SK-N-SH (cell line): Measurements from ENCODE around the gene IKZF2. TPM values are rescaled to one million over a fixed set of nuclear protein-coding genes. Genes with fewer than 3 reads are reported as not detected.

ENCODE experiments used
- CTCF ChIA-PET: fragments of 300-600, 350-600 bp; formaldehyde crosslinking; extraction: SDS; loops from one replicate; lab custom pipeline; 2021; lab: Yijun Ruan, JAX
- POLR2A ChIA-PET: fragments of 350-600 bp; sonication (Branson Sonifier 250); formaldehyde crosslinking; extraction: SDS; loops from one replicate; lab custom pipeline; 2020; ENCODE audit warnings: antibody characterized with exemption, inconsistent platforms; lab: Yijun Ruan, JAX
- DNase-seq: peaks from one replicate; pipeline ENCODE4 v3.0.0; 2012
- H2AFZ ChIP-seq: fragments of 200-600 bp; sonication (generic); 2 replicates; pipeline ENCODE4 v1.8.1; 2016; ENCODE audit warnings: antibody characterized with exemption, mild to moderate bottlenecking, low read depth
- H3F3A ChIP-seq: fragments of 200-600 bp; sonication (generic); replicated peaks from 2 replicates; pipeline ENCODE3; 2016; ENCODE audit warnings: antibody characterized with exemption, mild to moderate bottlenecking; ENCODE audit not compliant: insufficient read depth
- H3K27ac ChIP-seq, 2 experiments: fragments of 200-500 bp in 1 of 2; fragments of 200-600 bp in 1 of 2; sonication (Bioruptor generic) in 1 of 2; sonication (generic), shearing (Covaris generic) in 1 of 2; 2 replicates each; pipeline versions ENCODE4 v1.5.1 to v1.6.1; 2014 to 2016; ENCODE audit warnings: low read depth in 2 of 2, inconsistent platforms in 1 of 2, low read length in 1 of 2, mild to moderate bottlenecking in 1 of 2, mixed read lengths in 1 of 2
- H3K27me3 ChIP-seq: fragments of 200-600 bp; sonication (generic), shearing (Covaris generic); 2 replicates; pipeline ENCODE4 v1.6.1; 2016; ENCODE audit warnings: mixed run types; ENCODE audit not compliant: insufficient read depth
- H3K36me3 ChIP-seq, 2 experiments: fragments of 200-500 bp in 1 of 2; fragments of 200-600 bp in 1 of 2; sonication (Bioruptor generic) in 1 of 2; sonication (generic) in 1 of 2; replicated peaks in 1 of 2; 2 replicates each; pipeline versions ENCODE3 to v1.5.1; 2014 to 2016; ENCODE audit warnings: low read length in 1 of 2, mild to moderate bottlenecking in 1 of 2; ENCODE audit not compliant: insufficient read depth in 2 of 2, control insufficient read depth in 1 of 2
- H3K4me1 ChIP-seq, 2 experiments: fragments of 200-500 bp in 1 of 2; fragments of 200-600 bp in 1 of 2; sonication (Bioruptor generic) in 1 of 2; sonication (generic), shearing (Covaris generic) in 1 of 2; 2 replicates each; pipeline versions ENCODE4 v1.5.1 to v1.6.1; 2014 to 2016; ENCODE audit warnings: low read depth in 1 of 2, low read length in 1 of 2, mixed run types in 1 of 2; ENCODE audit not compliant: insufficient read depth in 2 of 2, control insufficient read depth in 1 of 2
- H3K4me2 ChIP-seq: fragments of 200-600 bp; sonication (generic), shearing (Covaris generic); 2 replicates; pipeline ENCODE4 v1.6.1; 2017; ENCODE audit warnings: mixed run types
- H3K4me3 ChIP-seq, 2 experiments: fragments of 200-500 bp in 1 of 2; fragments of 200-600 bp in 1 of 2; sonication (Bioruptor generic) in 1 of 2; sonication (generic), shearing (Covaris generic) in 1 of 2; 2 replicates each; pipeline versions ENCODE4 v1.5.1 to v1.8.1; 2014 to 2016; ENCODE audit warnings: low read depth in 2 of 2, inconsistent platforms in 1 of 2, low read length in 1 of 2, mild to moderate bottlenecking in 1 of 2, mixed read lengths in 1 of 2, moderate library complexity in 1 of 2
- H3K79me2 ChIP-seq: fragments of 200-600 bp; sonication (generic); 2 replicates; pipeline ENCODE4 v1.8.1; 2017; ENCODE audit warnings: mild to moderate bottlenecking; ENCODE audit not compliant: insufficient read depth
- H3K9ac ChIP-seq: fragments of 200-600 bp; sonication (generic); 2 replicates; pipeline ENCODE4 v1.6.1; 2017; ENCODE audit warnings: mixed run types
- H3K9me2 ChIP-seq: fragments of 200-600 bp; sonication (generic); 2 replicates; pipeline ENCODE4 v1.6.1; 2017; ENCODE audit warnings: mixed run types
- H3K9me3 ChIP-seq: fragments of 200-600 bp; sonication (generic); 2 replicates; pipeline ENCODE4 v1.6.1; 2017; ENCODE audit warnings: mixed run types, mild to moderate bottlenecking, moderate library complexity
- H4K20me1 ChIP-seq: fragments of 200-600 bp; sonication (generic); 2 replicates; pipeline ENCODE4 v1.6.1; 2017; ENCODE audit warnings: mild to moderate bottlenecking, mixed run types; ENCODE audit not compliant: insufficient read depth
- CHD2 ChIP-seq: fragments of 150-350 bp; IDR thresholded peaks from 2 replicates; pipeline ENCODE4 v1.6.1; 2018; ENCODE audit warnings: low read length; ENCODE audit not compliant: partially characterized antibody
- ELF1 ChIP-seq: IDR thresholded peaks from 2 replicates; pipeline ENCODE4 v1.4.0; 2012
- EP300 ChIP-seq, 2 experiments: IDR thresholded peaks; 2 replicates each; pipeline versions ENCODE4 v1.4.0 to v1.6.1; 2012; ENCODE audit warnings: borderline replicate concordance in 1 of 2, low read depth in 1 of 2, low read length in 1 of 2
- EZH2phosphoT487 ChIP-seq: fragments of 200-600 bp; sonication (generic); IDR thresholded peaks from 2 replicates; pipeline ENCODE4 v1.6.1; 2017; ENCODE audit warnings: low read depth, mixed run types, mild to moderate bottlenecking, antibody characterized with exemption, moderate library complexity, borderline replicate concordance
- FOSL2 ChIP-seq: IDR thresholded peaks from 2 replicates; pipeline ENCODE4 v1.4.0; 2012; ENCODE audit warnings: low read depth, mild to moderate bottlenecking, moderate library complexity, borderline replicate concordance
- FOXM1 ChIP-seq: IDR thresholded peaks from 2 replicates; pipeline ENCODE4 v1.4.0; 2012; ENCODE audit warnings: low read depth, mild to moderate bottlenecking
- MEF2A ChIP-seq: IDR thresholded peaks from 2 replicates; pipeline ENCODE4 v1.4.0; 2012; ENCODE audit warnings: low read depth, borderline replicate concordance
- MXI1 ChIP-seq: IDR thresholded peaks from 2 replicates; pipeline ENCODE4 v1.6.1; 2012; ENCODE audit warnings: mild to moderate bottlenecking, low read depth, low read length, improper control_type of control experiment
- NRF1 ChIP-seq: IDR thresholded peaks from 2 replicates; pipeline ENCODE4 v1.6.1; 2012; ENCODE audit warnings: low read depth, mild to moderate bottlenecking, low read length
- RAD21 ChIP-seq: IDR thresholded peaks from 2 replicates; pipeline ENCODE4 v1.6.1; 2012; ENCODE audit warnings: mild to moderate bottlenecking, low read length
- RCOR1 ChIP-seq: fragments of 150-350 bp; IDR thresholded peaks from 2 replicates; pipeline ENCODE4 v1.6.1; 2017; ENCODE audit warnings: antibody characterized with exemption, low read length
- RFX5 ChIP-seq: IDR thresholded peaks from 2 replicates; pipeline ENCODE4 v1.6.1; 2012; ENCODE audit warnings: mild to moderate bottlenecking, improper control_type of control experiment, low read length
- RXRA ChIP-seq: IDR thresholded peaks from 2 replicates; pipeline ENCODE4 v1.4.0; 2012; ENCODE audit warnings: low read depth, mild to moderate bottlenecking, borderline replicate concordance
- USF2 ChIP-seq: fragments of 150-350 bp; IDR thresholded peaks from 2 replicates; pipeline ENCODE4 v1.6.1; 2017; ENCODE audit warnings: antibody characterized with exemption, low read length, low read depth, borderline replicate concordance
- WGBS: methylation state at CpG from one replicate; pipeline ENCODE4 v1.1.6; 2017; ENCODE audit warnings: low lambda C conversion rate; 5-methylcytosine and 5-hydroxymethylcytosine counted together
- polyA plus RNA-seq, 3 experiments: library from polyadenylated mRNA; depleted of rRNA; stranded (reverse); fragments of >200 nt; gene quantifications; 2 replicates each; pipeline ENCODE4 v1.2.3, GENCODE V29; 2012
- TF ChIP-seq, protein P1 (sequence below): IDR thresholded peaks from 2 replicates; pipeline ENCODE4; 2012

IKZF2 gene
- polyA plus RNA-seq, 1 of the 3 experiments (the other 2 are of a cell fraction) = 1.3 TPM

DNA sequence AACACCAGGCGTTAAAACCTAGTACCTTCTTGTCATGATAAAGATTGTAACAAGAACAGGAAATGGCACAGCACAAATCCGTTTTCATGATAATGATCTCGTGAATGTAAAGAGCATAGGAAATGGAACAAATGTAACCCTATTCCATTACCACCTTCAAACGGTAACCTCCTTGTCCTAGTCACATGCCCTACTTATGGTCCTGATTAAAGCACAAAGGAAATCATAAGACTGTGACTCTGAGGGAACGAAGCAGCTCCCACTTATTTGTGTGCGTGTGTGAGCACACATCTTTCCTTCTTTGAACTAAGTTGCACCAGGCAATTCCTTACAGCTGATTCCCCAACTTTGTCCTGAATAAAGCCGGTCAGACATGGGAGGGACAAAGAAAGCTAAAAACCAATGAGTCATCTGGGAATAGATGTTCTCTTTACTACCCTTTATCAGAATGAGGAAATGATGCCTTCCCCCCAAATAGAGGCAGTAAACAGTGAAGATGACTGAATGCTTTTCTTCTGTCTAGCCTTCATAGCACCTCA lies 192.6 kb downstream of the IKZF2 start:
- no peaks in the 10 kb centered on the region for H3K9me3 ChIP-seq
- TF ChIP-seq CHD2 (no peak), MEF2A (no peak), EZH2phosphoT487 (no peak), EP300 (IDR thresholded peaks at IDR 0.05; ENCODE audit: borderline replicate concordance in 1 of 2, low read depth in 1 of 2, low read length in 1 of 2) (no peak), FOXM1 (no peak), RCOR1 (no peak), RFX5 (no peak), RAD21 (no peak), RXRA (no peak), NRF1 (no peak)
- TF ChIP-seq, protein P1, sequence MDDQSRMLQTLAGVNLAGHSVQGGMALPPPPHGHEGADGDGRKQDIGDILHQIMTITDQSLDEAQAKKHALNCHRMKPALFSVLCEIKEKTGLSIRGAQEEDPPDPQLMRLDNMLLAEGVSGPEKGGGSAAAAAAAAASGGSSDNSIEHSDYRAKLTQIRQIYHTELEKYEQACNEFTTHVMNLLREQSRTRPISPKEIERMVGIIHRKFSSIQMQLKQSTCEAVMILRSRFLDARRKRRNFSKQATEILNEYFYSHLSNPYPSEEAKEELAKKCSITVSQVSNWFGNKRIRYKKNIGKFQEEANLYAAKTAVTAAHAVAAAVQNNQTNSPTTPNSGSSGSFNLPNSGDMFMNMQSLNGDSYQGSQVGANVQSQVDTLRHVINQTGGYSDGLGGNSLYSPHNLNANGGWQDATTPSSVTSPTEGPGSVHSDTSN = no peak
- H4K20me1 ChIP-seq = no peaks in the 10 kb centered on the region
- H3K4me3 ChIP-seq = no peak overlapping the region
- DNase-seq = no peak
- WGBS = 75% methylated on average over 7 of the region's 7 CpGs
- H3K27me3 ChIP-seq = no peaks in the 10 kb centered on the region
- POLR2A ChIA-PET = no interaction called here
- H3K4me2 ChIP-seq = no peak overlapping the region
- H3F3A ChIP-seq = no peaks in the 10 kb centered on the region
- no peaks in the 10 kb centered on the region for H3K9me2 ChIP-seq
- H3K9ac ChIP-seq = no peak overlapping the region
- peaks cover 2 to 3% of the 10 kb centered on the region in 2 experiments; a peak in 2 of 4 replicates for H3K4me1 ChIP-seq
- H3K79me2 ChIP-seq = no peaks in the 10 kb centered on the region
- H3K36me3 ChIP-seq = no peaks in the 10 kb centered on the region
- H2AFZ ChIP-seq = no peak overlapping the region
- H3K27ac ChIP-seq = no peak overlapping the region
- CTCF ChIA-PET = no interaction called here

DNA sequence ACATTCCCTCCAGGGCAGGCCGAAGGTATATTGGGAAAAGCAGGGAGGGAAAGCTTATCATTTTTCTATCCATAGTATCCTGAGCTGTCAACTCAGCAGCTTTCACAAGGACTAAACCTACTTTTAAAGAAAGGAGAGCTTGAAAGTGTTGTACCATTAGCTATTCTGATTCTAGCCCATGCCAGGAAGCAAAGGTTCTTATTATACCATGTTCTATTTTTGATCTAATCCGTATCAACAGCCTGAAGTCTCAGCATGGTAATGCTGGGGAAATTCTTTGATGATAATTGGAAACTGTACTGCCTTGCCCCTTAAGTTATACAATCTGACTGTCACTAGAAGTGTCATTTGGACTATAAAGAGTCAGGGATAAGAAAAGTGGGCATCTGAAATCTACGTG lies 193.3 kb downstream of the IKZF2 start:
- CTCF ChIA-PET = no interaction called here
- TF ChIP-seq NRF1 (no peak), MXI1 (no peak), EP300 (IDR thresholded peaks at IDR 0.05; ENCODE audit: borderline replicate concordance in 1 of 2, low read depth in 1 of 2, low read length in 1 of 2) (no peak), USF2 (no peak), ELF1 (no peak), FOSL2 (no peak)
- WGBS = 81% methylated on average over 3 of the region's 3 CpGs
- POLR2A ChIA-PET = no interaction called here
- Histone ChIP-seq H3K27me3 (no peaks in the 10 kb centered on the region), H3K36me3 (no peaks in the 10 kb centered on the region), H3K9me2 (no peaks in the 10 kb centered on the region), H3K4me2 (no peak overlapping the region), H3K4me1 (peaks cover 2 to 3% of the 10 kb centered on the region in 2 experiments; a peak in 2 of 4 replicates), H3K9me3 (no peaks in the 10 kb centered on the region), H3K79me2 (no peaks in the 10 kb centered on the region), H3K9ac (no peak overlapping the region), H3K4me3 (no peak overlapping the region), H4K20me1 (no peaks in the 10 kb centered on the region), H3F3A (no peaks in the 10 kb centered on the region), H2AFZ (no peak overlapping the region), H3K27ac (no peak overlapping the region)
- no peak for DNase-seq
